ENCODE results near the gene MESD. TPM values are rescaled to one million over a fixed set of nuclear protein-coding genes. Genes with fewer than 3 reads are reported as not detected.

Gene MESD
- total and polyA plus RNA-seq, 11 donors = 11.2 to 19.8 (median 14.8) TPM

DNA sequence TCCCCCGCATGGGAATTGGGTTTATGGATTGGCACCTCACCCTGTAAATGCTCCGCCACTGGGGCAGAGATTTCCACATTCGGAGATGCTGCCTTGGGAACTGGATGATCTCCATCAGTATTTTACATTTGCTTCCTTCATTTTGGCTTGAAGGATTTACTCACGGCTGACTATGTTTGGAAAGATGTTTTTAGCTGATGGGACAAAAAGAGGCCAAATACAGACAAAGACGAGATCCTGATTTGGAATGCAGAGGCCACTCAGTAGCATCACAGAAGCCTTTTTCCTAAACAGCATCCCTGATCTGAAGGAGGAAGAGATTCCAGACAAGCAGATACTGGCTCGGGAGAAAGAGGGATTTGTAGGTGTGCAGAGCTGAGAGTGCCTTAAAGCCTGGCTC is 76.9 kb downstream of the MESD start:
- DNase-seq (no peak), ATAC-seq (no peak)
- Histone ChIP-seq H3K4me3 (no peak overlapping the region), H3K36me3 (peaks cover 0 to 29% (median 8%) of the 10 kb centered on the region in 9 donors), H3K27me3 (no peaks in the 10 kb centered on the region), H3K4me1 (no peaks in the 10 kb centered on the region), H3K27ac (peak overlapping the region in 1 of 12 donors; percentile 54), H3K9me3 (peaks cover 0 to 8% (median 0%) of the 10 kb centered on the region in 12 donors)
- WGBS, 4 donors = 93 to 95% (median 94%) methylated on average over 6 of the region's 6 CpGs
- intact Hi-C loops (cut with DNase I) = no loop called here
- TF ChIP-seq POLR2A (IDR thresholded peaks at IDR 0.05) = no peak
- TF ChIP-seq, protein P1, sequence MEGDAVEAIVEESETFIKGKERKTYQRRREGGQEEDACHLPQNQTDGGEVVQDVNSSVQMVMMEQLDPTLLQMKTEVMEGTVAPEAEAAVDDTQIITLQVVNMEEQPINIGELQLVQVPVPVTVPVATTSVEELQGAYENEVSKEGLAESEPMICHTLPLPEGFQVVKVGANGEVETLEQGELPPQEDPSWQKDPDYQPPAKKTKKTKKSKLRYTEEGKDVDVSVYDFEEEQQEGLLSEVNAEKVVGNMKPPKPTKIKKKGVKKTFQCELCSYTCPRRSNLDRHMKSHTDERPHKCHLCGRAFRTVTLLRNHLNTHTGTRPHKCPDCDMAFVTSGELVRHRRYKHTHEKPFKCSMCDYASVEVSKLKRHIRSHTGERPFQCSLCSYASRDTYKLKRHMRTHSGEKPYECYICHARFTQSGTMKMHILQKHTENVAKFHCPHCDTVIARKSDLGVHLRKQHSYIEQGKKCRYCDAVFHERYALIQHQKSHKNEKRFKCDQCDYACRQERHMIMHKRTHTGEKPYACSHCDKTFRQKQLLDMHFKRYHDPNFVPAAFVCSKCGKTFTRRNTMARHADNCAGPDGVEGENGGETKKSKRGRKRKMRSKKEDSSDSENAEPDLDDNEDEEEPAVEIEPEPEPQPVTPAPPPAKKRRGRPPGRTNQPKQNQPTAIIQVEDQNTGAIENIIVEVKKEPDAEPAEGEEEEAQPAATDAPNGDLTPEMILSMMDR (IDR thresholded peaks at IDR 0.05) = no peak

DNA sequence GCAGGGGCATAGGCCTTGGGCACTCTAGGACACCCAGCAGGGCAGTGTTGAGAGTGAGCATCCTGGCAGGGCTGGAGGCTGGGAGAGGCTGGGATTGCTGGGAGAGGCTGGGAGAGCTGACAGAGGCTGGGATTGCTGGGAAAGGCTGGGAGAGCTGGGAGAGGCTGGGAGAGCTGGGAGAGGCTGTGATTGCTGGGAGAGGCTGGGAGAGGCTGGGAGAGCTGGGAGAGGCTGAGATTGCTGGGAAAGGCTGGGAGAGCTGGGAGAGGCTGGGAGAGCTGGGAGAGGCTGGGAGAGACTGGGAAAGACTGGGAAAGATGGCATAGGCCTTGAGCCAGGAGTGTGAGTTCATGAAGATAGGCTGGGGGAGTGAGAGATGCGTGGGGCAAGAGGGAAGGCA is 77.8 kb downstream of the MESD start:
- no peak for TF ChIP-seq POLR2A (IDR thresholded peaks at IDR 0.05)
- TF ChIP-seq, protein P1 (IDR thresholded peaks at IDR 0.05) = no peak
- no peaks in the 10 kb centered on the region for H3K4me1 ChIP-seq
- H3K27ac ChIP-seq = peak overlapping the region in 1 of 12 donors; percentile 38
- no peak overlapping the region for H3K4me3 ChIP-seq
- DNase-seq (no peak), ATAC-seq (peak in 1 of 4 donors; percentile 23)
- H3K36me3 ChIP-seq = peaks cover 0 to 29% (median 8%) of the 10 kb centered on the region in 9 donors
- peaks cover 0 to 8% (median 0%) of the 10 kb centered on the region in 12 donors for H3K9me3 ChIP-seq
- intact Hi-C loops (cut with DNase I) = no loop called here
- no peaks in the 10 kb centered on the region for H3K27me3 ChIP-seq
- 97 to 100% (median 99%) methylated on average over 1 of the region's 1 CpG for WGBS, 4 donors

DNA sequence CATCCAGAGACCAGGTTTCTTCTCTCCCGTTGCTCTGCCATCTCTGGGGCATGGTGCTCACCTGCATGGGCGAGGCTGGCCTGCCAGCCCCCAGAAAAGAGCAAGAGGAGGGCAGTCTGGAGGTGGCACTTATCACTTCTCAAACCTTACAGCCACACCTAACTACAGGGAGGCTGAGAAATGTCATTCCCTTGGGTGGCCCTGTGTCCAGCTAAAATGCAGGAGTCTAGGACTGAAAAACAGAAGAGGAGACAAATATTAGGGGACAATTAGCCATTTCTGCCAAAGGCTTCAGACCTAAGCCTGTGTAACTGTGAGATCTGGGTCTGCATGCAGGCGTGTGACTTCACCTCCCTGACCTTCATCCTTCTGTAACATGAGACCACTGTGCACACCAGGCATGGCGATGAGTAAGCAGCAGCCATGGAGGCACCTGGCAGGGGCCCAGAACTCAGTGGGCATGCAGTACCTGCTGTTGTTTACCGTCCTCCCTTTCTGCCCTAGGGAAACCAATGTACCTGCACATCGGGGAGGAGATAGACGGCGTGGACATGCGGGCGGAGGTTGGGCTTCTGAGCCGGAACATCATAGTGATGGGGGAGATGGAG is 83.4 kb downstream of the MESD start:
- Histone ChIP-seq H3K4me1 (peaks cover 0 to 13% (median 0%) of the 10 kb centered on the region in 12 donors), H3K27me3 (no peaks in the 10 kb centered on the region), H3K4me3 (no peak overlapping the region), H3K9me3 (peaks cover 0 to 8% (median 0%) of the 10 kb centered on the region in 12 donors), H3K36me3 (peaks cover 0 to 29% (median 8%) of the 10 kb centered on the region in 9 donors), H3K27ac (no peak overlapping the region)
- DNase-seq = no peak
- ATAC-seq = no peak
- intact Hi-C loops (cut with DNase I) = no loop called here
- WGBS, 4 donors = 94 to 96% (median 95%) methylated on average over 11 of the region's 11 CpGs
- TF ChIP-seq POLR2A (IDR thresholded peaks at IDR 0.05) = no peak
- TF ChIP-seq, protein P1 (IDR thresholded peaks at IDR 0.05) = no peak

DNA sequence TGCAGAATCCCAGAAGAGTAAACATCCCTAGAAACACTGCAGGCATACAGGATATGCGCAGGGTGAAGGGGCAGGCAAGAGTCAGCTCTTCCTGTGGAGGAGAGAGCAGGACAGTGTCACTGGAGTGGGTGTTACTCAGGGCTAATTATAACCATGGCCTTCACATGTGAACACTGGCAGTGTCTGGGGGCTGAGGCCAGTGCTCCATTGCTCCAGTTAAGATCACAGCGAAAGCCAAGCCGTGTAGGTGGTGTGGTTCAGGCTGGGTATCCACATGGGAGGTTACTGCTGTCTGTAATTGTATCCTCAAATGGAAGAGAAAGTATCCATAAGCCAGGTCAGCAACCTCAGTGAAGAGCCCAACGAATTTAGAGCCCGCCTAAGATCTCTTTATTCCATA is 84.6 kb downstream of the MESD start:
- Histone ChIP-seq H3K4me1 (peaks cover 0 to 13% (median 0%) of the 10 kb centered on the region in 12 donors), H3K36me3 (peaks cover 0 to 21% (median 4%) of the 10 kb centered on the region in 9 donors), H3K9me3 (peaks cover 0 to 8% (median 0%) of the 10 kb centered on the region in 12 donors), H3K4me3 (no peak overlapping the region), H3K27me3 (no peaks in the 10 kb centered on the region), H3K27ac (no peak overlapping the region)
- intact Hi-C loops (cut with DNase I) = no loop called here
- DNase-seq = peak in 1 of 5 donors; percentile 41
- peak; percentile 74 to 90 (median 86) for ATAC-seq
- 69 to 75% (median 73%) methylated on average over 5 of the region's 5 CpGs for WGBS, 4 donors
- no peak for TF ChIP-seq POLR2A (IDR thresholded peaks at IDR 0.05)
- TF ChIP-seq, protein P1 (IDR thresholded peaks at IDR 0.05) = no peak

Measured in heart left ventricle (tissue), 16 donors.